Measurements from ENCODE around the gene CTAGE9. TPM values are rescaled to one million over a fixed set of nuclear protein-coding genes. Genes with fewer than 3 reads are reported as not detected.

The CTAGE9 gene
- total RNA-seq, 1 donor from 2014 or later = not detected

GRCh38 chr6:131685266-131685780 is 25.5 kb downstream of the CTAGE9 start:
- no peak for FAIRE-seq
- no peaks in the 10 kb centered on the region for H3K4me1 ChIP-seq (ENCODE audit: insufficient read depth, low read length)
- no peak overlapping the region for H3K4me3 Mint-ChIP-seq (ENCODE audit: unreplicated experiment)

GRCh38 chr6:131683479-131683878 is 27.3 kb downstream of the CTAGE9 start:
- H3K4me1 ChIP-seq (ENCODE audit: insufficient read depth, low read length) = no peaks in the 10 kb centered on the region
- H3K36me3 Mint-ChIP-seq (ENCODE audit: low read depth, unreplicated experiment) = no peaks in the 10 kb centered on the region
- no peaks in the 10 kb centered on the region for H3K9me3 Mint-ChIP-seq (ENCODE audit: unreplicated experiment)
- no peak overlapping the region for H3K9ac ChIP-seq (ENCODE audit: low read length)
- H4K20me1 ChIP-seq (ENCODE audit: insufficient read depth, low read length) = no peaks in the 10 kb centered on the region
- no peak overlapping the region for H3K27ac ChIP-seq (ENCODE audit: low read depth, low read length)
- no peaks in the 10 kb centered on the region for H3K27me3 ChIP-seq (ENCODE audit: insufficient read depth, low read length)
- TF ChIP-seq CTCF (IDR thresholded peaks at IDR 0.05; ENCODE audit: insufficient read depth, low read depth, low read length) (no peak), EZH2 (IDR thresholded peaks at IDR 0.05; ENCODE audit: insufficient read depth, low read length) (no peak)
- no peak overlapping the region for H3K4me2 ChIP-seq (ENCODE audit: low read length)
- no peaks in the 10 kb centered on the region for H3K36me3 ChIP-seq (ENCODE audit: insufficient read depth, low read length)
- no peaks in the 10 kb centered on the region for H3K27me3 Mint-ChIP-seq (ENCODE audit: low read depth, unreplicated experiment)
- H3K27ac Mint-ChIP-seq (ENCODE audit: unreplicated experiment) = no peak overlapping the region
- FAIRE-seq (no peak), DNase-seq (ENCODE audit: low read depth) (no peak)
- H3K4me3 ChIP-seq (ENCODE audit: insufficient read depth, low read depth, low read length) = no peak overlapping the region
- no peaks in the 10 kb centered on the region for H3K9me3 ChIP-seq (ENCODE audit: insufficient read depth, low read depth, low read length)
- no peak overlapping the region for H2AFZ ChIP-seq (ENCODE audit: low read depth, low read length)
- H3K4me3 Mint-ChIP-seq (ENCODE audit: unreplicated experiment) = no peak overlapping the region
- H3K4me1 Mint-ChIP-seq (ENCODE audit: low read depth, unreplicated experiment) = no peaks in the 10 kb centered on the region
- H3K79me2 ChIP-seq (ENCODE audit: insufficient read depth, low read length) = no peaks in the 10 kb centered on the region

More at GRCh38 chr6:131685266-131685780, 25.5 kb downstream of the CTAGE9 start:
- TF ChIP-seq EZH2 (IDR thresholded peaks at IDR 0.05; ENCODE audit: insufficient read depth, low read length) = no peak
- TF ChIP-seq CTCF (IDR thresholded peaks at IDR 0.05; ENCODE audit: insufficient read depth, low read depth, low read length) = no peak
- no peak overlapping the region for H3K9ac ChIP-seq (ENCODE audit: low read length)
- H3K36me3 ChIP-seq (ENCODE audit: insufficient read depth, low read length) = no peaks in the 10 kb centered on the region
- no peak overlapping the region for H3K4me3 ChIP-seq (ENCODE audit: insufficient read depth, low read depth, low read length)
- Mint-ChIP-seq H3K9me3 (ENCODE audit: unreplicated experiment) (no peaks in the 10 kb centered on the region), H3K36me3 (ENCODE audit: low read depth, unreplicated experiment) (no peaks in the 10 kb centered on the region), H3K4me1 (ENCODE audit: low read depth, unreplicated experiment) (no peaks in the 10 kb centered on the region), H3K27me3 (ENCODE audit: low read depth, unreplicated experiment) (no peaks in the 10 kb centered on the region), H3K27ac (ENCODE audit: unreplicated experiment) (no peak overlapping the region)
- H3K79me2 ChIP-seq (ENCODE audit: insufficient read depth, low read length) = no peaks in the 10 kb centered on the region
- no peak overlapping the region for H3K27ac ChIP-seq (ENCODE audit: low read depth, low read length)
- no peak overlapping the region for H3K4me2 ChIP-seq (ENCODE audit: low read length)
- H4K20me1 ChIP-seq (ENCODE audit: insufficient read depth, low read length) = no peaks in the 10 kb centered on the region
- no peaks in the 10 kb centered on the region for H3K27me3 ChIP-seq (ENCODE audit: insufficient read depth, low read length)
- no peaks in the 10 kb centered on the region for H3K9me3 ChIP-seq (ENCODE audit: insufficient read depth, low read depth, low read length)
- no peak overlapping the region for H2AFZ ChIP-seq (ENCODE audit: low read depth, low read length)
- no peak for DNase-seq (ENCODE audit: low read depth)

GRCh38 chr6:131682442-131682841 is 28.4 kb downstream of the CTAGE9 start:
- H3K27ac ChIP-seq (ENCODE audit: low read depth, low read length) = no peak overlapping the region
- no peaks in the 10 kb centered on the region for H4K20me1 ChIP-seq (ENCODE audit: insufficient read depth, low read length)
- Mint-ChIP-seq H3K36me3 (ENCODE audit: low read depth, unreplicated experiment) (no peaks in the 10 kb centered on the region), H3K27me3 (ENCODE audit: low read depth, unreplicated experiment) (peaks cover 1% of the 10 kb centered on the region), H3K9me3 (ENCODE audit: unreplicated experiment) (no peaks in the 10 kb centered on the region), H3K4me3 (ENCODE audit: unreplicated experiment) (no peak overlapping the region), H3K4me1 (ENCODE audit: low read depth, unreplicated experiment) (no peaks in the 10 kb centered on the region), H3K27ac (ENCODE audit: unreplicated experiment) (no peak overlapping the region)
- H3K9me3 ChIP-seq (ENCODE audit: insufficient read depth, low read depth, low read length) = no peaks in the 10 kb centered on the region
- DNase-seq (ENCODE audit: low read depth) (no peak), FAIRE-seq (no peak)
- TF ChIP-seq CTCF (IDR thresholded peaks at IDR 0.05; ENCODE audit: insufficient read depth, low read depth, low read length) (no peak), EZH2 (IDR thresholded peaks at IDR 0.05; ENCODE audit: insufficient read depth, low read length) (no peak)
- H3K4me3 ChIP-seq (ENCODE audit: insufficient read depth, low read depth, low read length) = no peak overlapping the region
- no peak overlapping the region for H3K9ac ChIP-seq (ENCODE audit: low read length)
- H3K27me3 ChIP-seq (ENCODE audit: insufficient read depth, low read length) = no peaks in the 10 kb centered on the region
- H2AFZ ChIP-seq (ENCODE audit: low read depth, low read length) = no peak overlapping the region
- H3K36me3 ChIP-seq (ENCODE audit: insufficient read depth, low read length) = no peaks in the 10 kb centered on the region
- H3K79me2 ChIP-seq (ENCODE audit: insufficient read depth, low read length) = no peaks in the 10 kb centered on the region
- no peak overlapping the region for H3K4me2 ChIP-seq (ENCODE audit: low read length)
- H3K4me1 ChIP-seq (ENCODE audit: insufficient read depth, low read length) = no peaks in the 10 kb centered on the region
